Measurements from ENCODE around the gene RGS14.
"Not testable (repeated sequence)": the region's sequence is repeated elsewhere in the genome, so short reads cannot be mapped to it uniquely, and the experiment has no call there.

RGS14 gene

DNA sequence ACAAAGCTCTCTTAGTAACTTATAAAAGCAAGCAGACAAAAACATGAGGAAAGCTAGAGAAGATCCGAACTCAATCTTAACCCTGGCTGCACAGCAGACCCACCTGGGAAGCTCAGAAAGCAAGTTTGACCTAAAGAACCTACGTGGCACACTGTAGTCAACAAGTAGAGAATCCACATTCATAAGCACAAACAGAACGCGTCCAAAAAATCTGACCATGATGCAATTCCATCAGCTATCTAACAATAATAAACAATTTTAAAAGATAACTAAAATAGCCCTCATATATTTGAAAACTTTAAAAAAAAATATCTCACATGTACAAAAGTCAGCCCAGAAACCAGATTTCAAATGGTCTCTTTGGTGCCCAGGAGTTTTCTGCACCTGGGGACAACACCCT is 10.9 kb upstream of the RGS14 start:
- DNase-seq (ENCODE audit: low spot score) = no peak

DNA sequence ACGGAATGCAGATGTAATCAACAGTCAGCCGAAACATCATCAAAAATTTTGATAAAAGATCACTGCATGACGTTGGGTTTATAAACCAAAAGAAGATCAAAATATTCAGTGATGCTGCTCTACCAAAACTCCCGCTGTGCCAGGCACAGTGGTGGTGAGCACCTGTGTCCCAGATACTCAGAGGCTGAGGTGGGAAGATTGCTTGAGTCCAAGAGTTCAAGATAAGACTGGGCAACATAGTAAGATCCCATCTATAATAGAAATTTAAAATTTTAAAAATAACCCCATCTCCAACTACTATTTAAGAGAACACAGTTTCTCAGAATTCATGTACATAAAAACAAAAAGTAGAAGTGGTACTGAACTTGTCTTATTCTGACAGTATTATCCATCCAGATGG is 10.0 kb upstream of the RGS14 start:
- DNase-seq (ENCODE audit: low spot score) = no peak

DNA sequence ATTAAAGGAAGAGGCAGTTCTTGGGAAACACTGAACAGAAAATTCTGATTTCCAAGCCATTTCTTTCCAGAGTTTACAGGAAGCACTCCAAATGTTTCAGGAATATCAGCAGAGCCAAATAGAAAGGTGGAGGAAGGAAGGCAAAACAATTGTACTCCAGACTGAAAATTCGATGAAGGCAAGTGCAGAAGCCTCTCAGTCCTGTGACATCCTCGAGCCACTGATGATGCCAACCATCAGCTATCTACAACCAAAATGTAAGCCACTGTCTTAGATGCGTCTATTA is 8.4 kb upstream of the RGS14 start:
- DNase-seq (ENCODE audit: low spot score) = no peak

DNA sequence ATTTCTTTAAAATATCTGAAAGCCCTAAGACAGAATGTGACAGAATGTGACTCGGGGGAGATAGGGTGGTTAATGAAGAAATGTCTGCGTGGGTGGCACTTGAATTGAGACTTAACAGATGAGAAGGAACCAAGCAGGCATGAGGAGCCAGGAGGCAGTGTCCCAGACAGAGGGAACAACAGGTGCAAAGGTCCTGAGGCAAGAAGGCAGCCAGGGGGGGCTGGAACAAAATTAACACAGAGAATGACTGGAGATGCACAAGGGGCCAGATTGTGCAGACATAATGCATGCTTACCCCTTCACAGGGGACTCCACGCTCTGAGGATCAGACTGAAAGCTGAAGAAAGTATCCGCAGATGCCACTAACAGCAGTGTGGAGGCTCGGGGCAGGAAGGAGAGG is 8.0 kb upstream of the RGS14 start:
- no peak for DNase-seq (ENCODE audit: low spot score)

DNA sequence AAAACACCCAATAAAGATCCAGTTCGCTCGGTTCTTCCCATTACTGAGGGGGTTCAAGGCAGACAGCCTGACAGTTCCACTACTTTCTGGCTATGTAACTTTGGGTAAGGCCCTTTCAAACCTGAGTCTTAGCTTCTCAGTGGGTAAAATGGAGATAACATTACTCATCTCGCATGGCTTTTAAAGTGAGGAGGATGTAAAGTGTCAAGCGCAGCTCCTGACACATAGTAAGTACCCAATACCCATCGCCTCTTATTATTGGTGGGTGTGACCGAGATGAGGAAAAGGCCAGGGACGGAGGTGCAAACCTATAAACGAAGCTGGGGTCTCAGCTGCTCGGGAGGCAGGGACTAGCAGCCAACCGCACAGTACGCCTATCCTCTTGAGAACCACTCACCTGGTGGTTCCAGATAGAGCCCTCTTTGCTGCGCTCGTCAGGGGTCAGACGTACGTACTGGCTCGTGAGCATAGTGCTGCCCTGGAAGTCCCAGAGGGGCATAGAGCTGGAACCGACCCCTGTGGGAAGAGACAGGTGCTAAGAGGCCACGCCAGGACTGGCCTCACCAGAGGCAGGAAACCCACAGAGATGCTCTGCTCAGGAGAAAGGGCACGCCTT is 6.8 kb upstream of the RGS14 start:
- DNase-seq (ENCODE audit: low spot score) = no peak

GRCh38 chr5:177351392-177352329 is 6.1 kb upstream of the RGS14 start, which contains the start of gene LMAN2:
TSS of gene LMAN2 (minus strand) at chr5:177351668. CDS start at chr5:177351647, 21 bp downstream.
- DNase-seq (ENCODE audit: low spot score) = peak; percentile 95

DNA sequence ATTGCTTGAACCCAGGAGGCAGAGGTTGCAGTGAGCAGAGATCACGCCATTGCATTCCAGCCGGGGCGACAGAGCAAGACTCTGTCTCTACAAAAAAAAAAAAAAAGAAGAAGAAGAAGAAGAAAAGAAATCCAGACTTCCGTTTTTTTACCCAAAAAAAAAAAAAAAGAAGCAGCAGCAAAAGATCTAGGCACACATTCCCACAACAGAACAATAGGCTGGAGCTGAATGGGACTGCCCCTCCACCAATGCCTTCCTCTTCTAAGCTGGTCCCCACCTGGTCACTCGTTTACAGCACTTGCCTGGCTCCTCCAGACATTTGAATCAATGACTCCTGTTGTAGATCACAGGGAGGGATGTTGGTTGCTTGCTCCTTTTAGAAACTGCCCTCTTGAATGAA is 4.6 kb upstream of the RGS14 start:
- no peak for DNase-seq (ENCODE audit: low spot score)

GRCh38 chr5:177354256-177354655 is 3.5 kb upstream of the RGS14 start:
- no peak for DNase-seq (ENCODE audit: low spot score)

GRCh38 chr5:177354711-177355110 is 3.0 kb upstream of the RGS14 start:
- no peak for DNase-seq (ENCODE audit: low spot score)

DNA sequence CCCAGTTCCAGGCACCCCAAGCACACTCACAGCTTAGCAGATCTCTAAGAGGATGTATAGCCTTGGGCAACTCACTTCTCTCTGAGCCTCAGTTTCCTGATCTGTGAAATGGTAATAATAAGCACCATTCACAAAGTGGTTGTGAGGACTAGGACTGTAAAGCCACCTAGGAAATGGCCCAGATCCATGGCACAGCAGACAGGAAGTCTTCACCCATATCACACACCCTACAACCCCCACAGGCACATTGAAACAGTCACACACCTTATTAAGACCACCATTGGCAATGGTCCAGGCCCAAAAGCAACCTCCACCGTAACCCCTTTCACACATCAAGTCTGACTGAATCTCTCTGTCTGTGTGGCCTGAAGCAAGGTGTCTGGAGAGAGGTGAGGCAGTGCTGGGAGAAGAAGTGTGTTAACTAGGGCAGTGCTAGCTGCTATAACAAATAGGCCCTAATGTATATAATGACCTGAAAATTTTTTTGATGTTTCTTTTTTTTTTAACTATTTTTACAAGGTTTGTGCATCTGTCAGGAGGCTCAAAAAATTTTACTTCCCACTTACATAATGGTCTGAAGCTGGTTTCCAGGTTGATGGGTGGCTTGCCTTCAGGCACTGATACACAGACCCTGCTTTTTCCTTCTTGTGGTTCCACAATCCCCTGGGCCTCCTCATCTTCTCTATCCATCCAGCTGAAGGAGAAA is 2.4 kb upstream of the RGS14 start:
- DNase-seq (ENCODE audit: low spot score) = no peak

DNA sequence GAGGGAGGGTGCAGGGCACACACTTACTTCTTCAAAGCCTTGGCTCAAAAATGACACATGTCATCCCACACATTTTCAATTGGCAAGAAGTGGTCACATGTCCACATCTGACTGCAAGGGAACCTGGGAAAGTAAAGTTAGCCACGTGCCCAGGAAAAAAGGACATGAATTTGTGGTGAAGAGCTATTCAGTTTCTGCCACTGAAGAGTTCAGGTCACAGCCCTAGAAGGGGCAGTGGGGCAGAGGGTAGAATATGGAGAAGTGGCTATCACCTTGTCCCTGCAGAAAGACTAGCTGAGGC is 1.9 kb upstream of the RGS14 start:
- no peak for DNase-seq (ENCODE audit: low spot score)

GRCh38 chr5:177356746-177357145 is 978 bp upstream of the RGS14 start:
- no peak for DNase-seq (ENCODE audit: low spot score)

DNA sequence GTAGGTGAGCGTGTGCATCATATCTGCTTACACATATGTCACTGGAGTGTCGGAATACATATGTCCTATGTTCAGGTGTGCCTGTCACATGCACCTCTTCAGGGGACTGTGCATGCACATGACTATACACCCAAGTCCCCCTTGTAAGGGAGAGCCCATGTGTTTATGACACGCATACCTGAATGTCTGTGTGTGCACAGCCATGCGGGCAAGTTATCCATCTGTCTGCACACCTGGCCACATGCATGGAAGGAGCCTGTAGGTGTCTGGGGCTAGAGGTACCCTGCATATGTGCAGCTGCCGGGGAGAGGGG is 622 bp upstream of the RGS14 start:
- no peak for DNase-seq (ENCODE audit: low spot score)

GRCh38 chr5:177358370-177358819 is 671 bp downstream of the RGS14 start:
- DNase-seq (ENCODE audit: low spot score) = peak; percentile 27

DNA sequence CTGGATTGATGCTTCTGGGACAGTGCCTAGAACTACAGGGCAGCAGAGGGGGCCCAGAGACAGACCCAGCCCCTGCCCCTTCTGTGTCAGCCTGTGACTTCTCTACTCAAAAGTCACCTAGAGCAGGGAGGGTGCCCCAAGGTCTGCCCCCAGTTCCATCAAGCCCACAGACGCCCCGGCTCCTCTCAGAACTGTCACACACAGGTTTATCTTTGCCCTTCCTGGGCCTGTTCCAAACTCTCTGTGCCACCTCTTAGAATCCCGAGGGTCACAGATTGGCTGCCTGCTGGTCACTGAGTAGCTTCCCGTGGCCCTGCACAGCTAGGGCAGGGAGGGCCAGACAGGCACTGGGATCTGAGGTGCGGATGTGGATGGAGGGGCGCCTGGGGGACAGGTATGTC is 1.7 kb downstream of the RGS14 start:
- DNase-seq (ENCODE audit: low spot score) = no peak

GRCh38 chr5:177359860-177360259 is 2.1 kb downstream of the RGS14 start:
- DNase-seq (ENCODE audit: low spot score) = no peak

GRCh38 chr5:177360740-177361139 is 3.0 kb downstream of the RGS14 start:
- not testable (repeated sequence) for DNase-seq (ENCODE audit: low spot score)

- no peak for DNase-seq (ENCODE audit: low spot score)
Measured at GRCh38 chr5:177361418-177362291, 3.9 kb downstream of the RGS14 start.

GRCh38 chr5:177362292-177362609 is 4.5 kb downstream of the RGS14 start:
- DNase-seq (ENCODE audit: low spot score) = no peak

DNA sequence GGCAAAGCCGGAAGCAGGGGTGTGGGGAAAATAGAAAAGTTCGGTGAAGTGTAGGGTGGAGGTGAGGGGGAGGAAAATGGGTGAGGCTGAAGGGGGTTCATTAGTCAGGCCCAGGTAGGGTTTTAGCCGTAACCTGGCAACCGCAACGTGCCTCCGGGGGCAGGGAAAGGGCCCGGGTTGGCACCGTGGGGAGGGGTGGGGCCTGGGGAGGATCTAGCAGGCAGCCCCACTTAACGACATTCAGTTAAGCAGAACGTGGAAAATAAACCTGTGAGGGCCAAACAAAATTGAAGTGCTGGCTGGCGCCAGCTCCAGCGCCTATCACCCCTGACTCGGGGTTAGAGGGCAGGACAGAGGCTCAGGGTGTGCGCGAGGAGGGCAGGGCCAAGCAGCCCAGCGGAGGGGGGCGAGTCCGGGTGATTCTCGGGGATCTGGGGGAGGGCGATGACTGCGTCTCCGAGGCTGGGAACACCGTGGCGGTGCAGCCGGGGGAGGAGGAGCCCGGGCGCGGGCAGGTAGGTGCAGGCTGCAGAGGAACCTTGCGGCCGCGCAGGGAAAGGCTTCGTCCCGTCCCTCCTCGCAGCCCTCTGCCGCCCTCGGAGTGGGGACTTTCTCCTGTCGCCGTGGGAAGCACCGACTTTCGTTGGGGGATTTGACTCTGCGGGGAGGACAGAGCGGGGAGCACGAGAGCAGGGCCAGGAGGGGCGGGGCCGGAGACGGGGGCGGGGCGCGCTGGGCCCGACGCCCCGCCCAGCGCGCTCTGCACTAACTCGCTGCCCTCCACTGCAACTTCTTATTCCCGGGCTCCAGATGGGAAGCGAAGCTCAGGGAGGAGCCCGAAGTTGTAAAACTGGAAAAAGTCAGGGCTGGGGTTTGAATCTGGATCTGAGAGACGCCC is 5.1 kb downstream of the RGS14 start:
- DNase-seq (ENCODE audit: low spot score) = peak; percentile 79

- DNase-seq (ENCODE audit: low spot score) = no peak
Measured at GRCh38 chr5:177363565-177363964, 5.8 kb downstream of the RGS14 start.

Measured in hematopoietic multipotent progenitor cell treated with erythropoietin and hydrocortisone succinate and interleukin-3 and kit ligand, for 15 days (in vitro differentiated cells).